HG02973 (cell line): ENCODE data around the gene ZSCAN16.

Source experiments
- ATAC-seq: cut with Tn5 transposase; IDR thresholded peaks from one replicate; pipeline ENCODE4 v1.9.1; 2021; ENCODE audit warnings: moderate library complexity; ENCODE audit not compliant: unreplicated experiment

ZSCAN16 gene

DNA sequence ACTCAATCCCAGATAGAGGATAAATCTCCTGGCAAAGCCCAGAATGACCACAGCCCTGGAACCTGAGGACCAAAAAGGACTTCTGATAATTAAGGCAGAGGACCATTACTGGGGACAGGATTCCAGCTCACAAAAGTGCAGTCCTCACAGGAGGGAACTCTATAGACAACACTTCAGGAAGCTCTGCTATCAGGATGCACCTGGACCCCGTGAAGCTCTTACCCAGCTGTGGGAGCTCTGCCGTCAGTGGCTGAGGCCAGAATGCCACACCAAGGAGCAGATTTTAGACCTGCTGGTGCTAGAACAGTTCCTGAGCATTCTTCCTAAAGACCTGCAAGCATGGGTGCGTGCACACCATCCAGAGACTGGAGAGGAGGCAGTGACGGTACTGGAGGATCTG is 992 bp downstream of the ZSCAN16 start:
- no peak for ATAC-seq

DNA sequence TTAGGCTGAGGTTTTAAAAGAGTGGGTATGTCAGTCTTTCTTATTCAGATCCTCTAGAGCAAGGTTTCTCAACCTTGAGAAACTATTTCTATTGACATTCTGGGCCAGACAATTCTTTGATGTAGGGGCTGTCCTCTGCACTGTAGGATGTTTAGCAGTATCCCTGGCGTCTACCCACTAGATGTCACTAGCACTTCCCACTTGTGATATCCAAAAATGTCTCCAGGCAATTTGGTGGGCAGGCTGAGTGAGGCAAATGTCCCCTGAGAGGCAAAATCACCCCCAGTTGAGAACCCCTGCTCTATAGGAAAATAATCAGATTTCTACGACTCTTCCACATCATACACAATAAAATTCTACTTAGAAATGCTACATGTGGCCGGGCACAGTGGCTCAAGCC is 9.6 kb downstream of the ZSCAN16 start:
- no peak for ATAC-seq

DNA sequence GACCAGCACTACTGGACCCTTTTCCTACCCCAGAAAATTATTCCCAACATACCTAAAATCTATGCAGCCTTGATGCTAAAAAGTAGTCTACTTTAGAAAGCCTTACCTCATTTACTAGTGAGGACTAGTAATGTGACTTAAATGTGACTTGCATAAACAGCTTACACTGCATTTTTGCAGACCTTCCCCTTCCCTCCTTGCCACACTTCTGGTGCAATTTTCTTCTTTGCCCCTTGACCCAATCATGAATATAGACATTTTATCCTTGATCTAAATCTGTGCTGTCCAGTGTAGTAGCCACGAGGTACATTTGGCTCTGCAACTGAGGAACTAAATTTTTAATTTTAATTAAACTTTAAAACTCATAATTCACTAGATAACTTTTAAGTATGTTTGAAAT is 10.3 kb downstream of the ZSCAN16 start:
- ATAC-seq, result no peak

DNA sequence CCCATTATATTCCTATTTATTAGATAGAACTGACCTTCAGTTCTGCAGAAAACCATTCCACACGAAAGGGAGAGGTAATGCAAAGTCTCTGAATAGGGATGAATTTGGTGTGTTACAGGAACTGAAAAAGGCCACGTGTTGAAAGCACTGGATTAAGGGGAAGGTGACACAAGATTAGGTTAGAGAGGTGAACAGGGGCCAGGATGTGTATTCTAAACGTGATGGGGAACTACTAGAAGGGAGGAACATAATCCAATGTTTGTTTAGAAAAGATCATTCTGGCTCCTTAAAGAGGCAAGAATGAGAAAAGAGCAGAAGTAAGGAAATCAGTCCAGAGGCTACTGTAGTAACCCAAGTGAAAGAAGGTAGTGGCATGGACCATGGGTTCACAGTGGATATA is 11.0 kb downstream of the ZSCAN16 start:
- ATAC-seq, result no peak

DNA sequence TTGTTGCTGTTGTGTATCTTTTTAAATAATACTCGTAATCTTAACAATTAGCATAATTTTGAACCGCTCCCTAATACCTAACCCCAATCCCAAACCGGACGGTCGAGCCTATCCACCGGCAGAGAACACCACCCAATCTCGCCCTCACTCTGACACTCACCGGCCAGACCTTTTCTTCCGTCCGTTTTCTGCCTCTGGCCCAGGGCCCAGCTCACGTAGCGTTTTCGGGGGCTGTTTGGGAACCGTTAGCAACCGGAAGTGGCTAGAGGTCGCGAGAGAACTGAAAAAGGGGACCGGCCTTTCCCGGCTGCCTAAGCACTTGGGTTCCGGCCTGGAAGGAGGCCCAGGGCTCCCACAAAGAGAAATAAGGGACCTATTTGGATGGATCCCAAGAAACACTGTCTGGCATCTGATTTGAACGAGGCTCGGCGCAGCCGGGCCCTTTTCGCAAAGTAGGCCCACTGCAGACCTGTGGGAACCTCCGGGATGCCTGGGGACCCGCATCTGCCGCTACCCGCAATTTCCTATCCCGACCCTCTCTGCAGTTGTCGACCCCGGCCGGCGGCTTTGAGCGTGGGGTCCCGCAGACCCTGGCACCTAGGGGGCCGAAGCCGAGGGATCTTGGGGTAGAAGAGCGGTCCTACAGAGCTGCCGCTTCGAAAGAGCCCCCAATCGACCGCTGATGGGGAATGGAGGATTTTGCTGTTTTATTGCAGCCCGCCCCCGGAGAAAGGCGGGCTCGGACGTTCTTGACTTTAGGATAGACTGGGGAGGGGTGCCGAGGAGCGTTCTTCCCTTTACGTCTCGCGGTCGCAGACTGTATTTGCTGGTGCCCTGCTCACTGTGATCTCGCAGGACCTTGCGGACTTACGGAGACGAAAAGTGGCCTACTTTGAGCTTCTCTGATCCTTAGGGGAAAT is 12.4 kb downstream of the ZSCAN16 start:
- ATAC-seq, result peak; percentile 50

DNA sequence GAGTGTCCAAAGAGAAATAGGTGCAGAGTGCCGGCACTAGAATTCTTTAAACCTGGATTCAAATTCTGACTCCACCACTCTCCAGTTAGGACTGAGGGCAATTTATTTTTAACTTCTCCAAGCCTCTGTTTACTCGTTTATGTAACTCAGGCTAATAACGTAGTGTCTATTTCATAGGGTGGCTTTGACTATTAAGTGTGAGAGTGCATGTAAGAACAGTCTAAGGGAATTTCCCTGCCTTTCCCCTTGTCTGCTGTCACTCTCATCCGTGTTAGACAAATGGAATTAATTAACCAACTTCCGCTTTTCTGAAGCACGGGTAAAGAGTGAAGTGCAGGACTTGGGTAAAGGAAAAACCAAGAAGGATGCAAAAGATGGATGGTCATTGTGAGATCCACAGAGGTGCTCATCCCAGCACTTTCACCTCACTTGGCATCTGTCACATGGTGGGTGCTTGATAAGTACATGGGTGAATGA is 13.1 kb downstream of the ZSCAN16 start:
- peak; percentile 43 for ATAC-seq

DNA sequence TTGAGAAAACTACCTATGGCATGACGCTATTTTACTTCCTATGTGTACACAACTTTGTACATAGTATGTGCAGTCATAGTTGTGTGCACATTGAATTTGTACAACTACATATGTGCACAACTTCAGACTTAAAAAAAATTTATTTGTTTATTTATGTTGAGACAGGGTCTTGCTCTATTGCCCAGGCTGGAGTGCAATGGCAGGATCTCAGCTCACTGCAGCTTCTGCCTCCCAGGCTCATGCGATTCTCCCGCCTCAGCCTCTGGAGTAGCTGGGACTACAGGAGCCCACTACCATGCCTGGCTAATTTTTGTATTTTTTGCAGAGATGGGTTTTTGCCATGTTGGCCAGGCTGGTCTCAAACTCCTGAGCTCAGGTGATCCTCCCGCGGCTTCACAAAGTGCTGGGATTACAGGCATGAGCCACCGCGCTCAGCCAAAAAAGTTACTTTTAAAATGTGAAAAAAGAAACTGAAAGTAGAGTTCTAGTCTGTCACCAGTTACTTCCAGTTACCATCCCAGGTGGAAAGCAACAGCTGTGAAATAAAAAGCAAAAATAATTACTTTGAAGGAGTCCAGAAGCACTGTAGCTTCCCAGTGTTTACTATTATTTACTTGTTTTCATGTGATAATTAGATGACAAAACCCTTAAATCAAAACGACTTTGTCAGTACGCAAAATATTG is 15.6 kb downstream of the ZSCAN16 start:
- no peak for ATAC-seq

DNA sequence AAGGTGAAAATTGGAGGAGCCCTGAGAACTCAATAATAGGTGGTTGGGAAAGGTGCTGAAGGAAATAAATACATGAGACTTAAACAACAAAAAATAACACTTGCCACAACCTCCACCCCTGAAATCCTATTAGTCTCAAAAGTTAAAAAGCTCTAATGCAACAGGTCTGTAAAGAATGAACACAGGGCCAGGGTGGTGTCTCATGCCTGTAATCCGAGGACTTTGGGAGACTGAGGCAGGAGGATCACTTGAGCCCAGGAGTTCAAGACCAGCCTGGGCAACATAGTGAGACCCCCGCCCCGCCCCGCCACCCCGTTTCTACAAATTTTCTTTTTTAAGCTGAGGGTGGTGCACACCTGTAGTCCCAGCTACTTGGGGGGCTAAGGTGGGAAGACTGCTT is 16.2 kb downstream of the ZSCAN16 start:
- no peak for ATAC-seq

DNA sequence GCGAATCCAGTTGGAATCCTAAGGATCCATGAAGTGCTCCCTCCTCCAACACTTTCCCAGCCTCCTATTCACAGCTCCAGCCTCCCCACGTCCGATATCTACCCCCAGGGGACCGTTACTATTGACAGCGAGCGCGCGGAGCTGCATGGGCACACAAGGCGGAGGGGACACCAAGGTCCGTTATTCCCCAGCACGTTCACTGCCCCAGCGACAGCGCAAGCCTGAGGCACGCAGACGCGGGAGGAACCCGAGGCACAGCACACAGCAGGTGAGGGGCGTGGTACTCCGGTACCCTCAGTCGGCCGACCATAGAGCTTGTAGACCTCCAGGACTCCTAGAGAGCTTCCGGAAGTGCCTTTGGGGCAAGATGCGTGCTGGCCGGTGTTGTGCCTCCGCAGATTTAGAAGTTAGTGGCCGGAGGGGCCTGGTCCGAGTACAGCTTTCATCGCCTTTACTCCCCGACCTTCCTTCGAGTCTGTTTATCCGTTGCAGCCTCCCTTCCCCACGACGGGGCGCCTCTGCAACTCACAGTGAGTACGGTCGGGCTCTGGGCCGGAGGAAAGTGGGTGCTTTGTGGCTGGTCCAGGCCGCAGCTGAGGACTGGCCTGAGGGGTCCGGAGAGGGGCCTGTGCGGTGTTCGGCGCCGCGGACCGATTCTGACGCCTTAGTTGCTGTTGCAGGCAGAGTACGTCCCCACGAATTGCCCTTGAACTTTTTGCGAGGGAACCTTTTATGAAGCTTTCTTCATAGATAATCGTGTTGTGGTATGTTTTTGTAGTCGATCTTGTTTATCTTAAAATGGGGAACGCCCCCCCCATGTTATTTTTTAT is 17.3 kb downstream of the ZSCAN16 start, which contains the start of gene ZKSCAN8:
Gene ZKSCAN8, plus strand, starts transcription at position 384 of the 830 bp plus-strand sequence. CDS start 6,525 bp downstream, outside the sequence.
- peak; percentile 72 for ATAC-seq

DNA sequence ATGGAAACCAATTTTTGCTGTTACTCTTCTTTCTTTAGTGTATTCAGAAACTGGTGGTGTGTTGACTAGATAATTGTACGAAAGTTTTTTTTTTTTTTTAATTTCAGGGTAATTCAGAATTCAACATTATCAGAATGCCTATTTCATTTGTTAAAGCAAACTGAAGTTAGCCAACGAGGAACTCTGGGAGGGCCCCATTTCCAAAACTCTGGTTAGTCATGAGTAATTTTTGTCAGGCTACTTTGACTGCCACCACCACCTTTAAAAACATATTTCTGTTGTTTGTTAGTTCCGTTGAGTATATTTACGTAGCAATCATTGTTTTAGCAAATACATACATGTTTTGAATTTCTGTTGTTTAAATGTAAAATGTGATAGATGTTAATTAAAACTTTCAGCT is 18.0 kb downstream of the ZSCAN16 start:
- ATAC-seq, result no peak

DNA sequence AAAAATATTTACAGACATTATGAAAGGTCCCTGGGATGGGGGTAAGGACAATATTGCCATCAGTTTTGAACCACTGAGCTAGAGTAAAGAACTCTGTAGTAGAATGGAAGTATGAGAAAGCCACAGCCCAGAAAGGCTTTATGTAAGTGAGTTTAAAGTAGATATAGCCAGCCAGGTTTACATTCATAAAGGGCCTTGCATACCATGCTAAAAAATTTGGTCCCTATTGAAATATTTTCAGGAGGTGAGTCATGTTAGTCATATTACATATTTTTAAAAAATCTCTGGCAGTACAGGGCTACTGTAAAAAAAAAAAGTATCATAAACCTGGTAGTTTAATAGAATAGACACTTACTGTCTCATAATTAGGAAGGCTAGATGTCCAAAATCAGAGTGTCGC is 20.8 kb downstream of the ZSCAN16 start:
- ATAC-seq, result no peak

DNA sequence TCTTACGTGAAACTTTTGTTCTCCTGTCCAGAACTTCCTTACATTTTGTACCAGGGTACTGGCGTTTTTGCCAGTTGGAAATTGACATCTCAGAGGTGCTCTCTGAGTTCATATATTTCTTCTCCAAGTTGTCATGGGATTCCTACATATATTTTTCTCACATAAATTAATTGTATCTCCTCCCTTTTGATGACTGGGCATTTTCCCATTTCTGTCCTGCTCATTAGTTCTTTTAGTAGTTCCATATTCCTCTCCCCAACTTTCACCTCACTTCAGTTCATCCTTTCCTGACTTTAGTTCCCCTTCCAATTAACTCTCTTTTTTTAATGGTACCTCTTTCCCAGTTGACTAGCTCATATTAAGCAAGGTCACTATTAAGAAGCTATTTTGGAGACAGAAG is 28.1 kb downstream of the ZSCAN16 start:
- ATAC-seq, result no peak

DNA sequence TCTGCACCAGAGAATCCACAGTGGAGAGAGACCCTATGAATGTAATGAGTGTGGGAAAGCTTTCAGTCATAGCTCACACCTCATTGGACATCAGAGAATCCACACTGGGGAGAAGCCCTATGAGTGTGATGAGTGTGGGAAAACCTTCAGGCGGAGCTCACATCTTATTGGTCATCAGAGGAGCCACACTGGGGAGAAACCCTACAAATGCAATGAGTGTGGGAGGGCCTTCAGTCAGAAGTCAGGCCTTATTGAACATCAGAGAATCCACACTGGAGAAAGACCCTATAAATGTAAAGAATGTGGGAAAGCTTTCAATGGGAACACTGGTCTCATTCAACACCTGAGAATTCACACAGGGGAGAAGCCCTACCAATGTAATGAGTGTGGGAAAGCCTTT is 29.1 kb downstream of the ZSCAN16 start:
- ATAC-seq, result no peak

DNA sequence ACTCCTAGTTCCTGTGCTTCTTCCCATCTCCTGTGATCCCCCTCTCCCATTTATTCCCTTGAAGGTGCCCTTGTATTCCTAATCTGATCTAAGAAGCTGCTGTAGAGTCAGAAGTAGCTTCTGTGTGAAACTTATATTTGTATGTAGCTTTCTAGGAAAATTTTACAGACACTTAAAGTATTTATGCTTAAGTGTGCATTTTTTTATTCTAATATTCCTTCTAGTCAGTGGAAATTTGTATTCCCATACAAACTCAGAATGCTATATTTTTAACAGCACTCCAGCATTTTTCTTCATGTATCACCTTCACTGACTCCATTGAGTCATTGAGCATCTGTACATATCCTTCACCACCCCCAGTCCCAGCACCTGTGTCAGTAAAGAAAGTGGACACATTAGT is 29.9 kb downstream of the ZSCAN16 start:
- ATAC-seq, result no peak

DNA sequence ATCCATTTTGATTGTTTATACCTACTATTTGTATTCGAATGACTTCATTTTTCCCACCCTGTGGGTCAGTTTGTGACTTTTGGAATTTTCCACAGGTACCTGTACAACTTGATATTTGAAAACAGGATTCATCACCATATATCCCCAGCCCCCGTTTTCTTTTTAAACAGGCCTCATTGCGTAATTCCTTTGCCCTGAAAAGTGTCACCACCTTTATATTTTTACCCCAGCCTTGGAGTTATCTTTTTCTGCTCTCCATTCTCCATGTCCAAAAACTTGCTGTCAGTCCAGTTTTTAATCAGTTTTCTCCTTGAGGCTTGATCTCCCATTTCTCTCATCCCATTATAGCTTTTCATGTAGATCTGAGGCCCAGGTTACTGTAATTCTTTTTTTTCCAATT is 33.9 kb downstream of the ZSCAN16 start:
- no peak for ATAC-seq

DNA sequence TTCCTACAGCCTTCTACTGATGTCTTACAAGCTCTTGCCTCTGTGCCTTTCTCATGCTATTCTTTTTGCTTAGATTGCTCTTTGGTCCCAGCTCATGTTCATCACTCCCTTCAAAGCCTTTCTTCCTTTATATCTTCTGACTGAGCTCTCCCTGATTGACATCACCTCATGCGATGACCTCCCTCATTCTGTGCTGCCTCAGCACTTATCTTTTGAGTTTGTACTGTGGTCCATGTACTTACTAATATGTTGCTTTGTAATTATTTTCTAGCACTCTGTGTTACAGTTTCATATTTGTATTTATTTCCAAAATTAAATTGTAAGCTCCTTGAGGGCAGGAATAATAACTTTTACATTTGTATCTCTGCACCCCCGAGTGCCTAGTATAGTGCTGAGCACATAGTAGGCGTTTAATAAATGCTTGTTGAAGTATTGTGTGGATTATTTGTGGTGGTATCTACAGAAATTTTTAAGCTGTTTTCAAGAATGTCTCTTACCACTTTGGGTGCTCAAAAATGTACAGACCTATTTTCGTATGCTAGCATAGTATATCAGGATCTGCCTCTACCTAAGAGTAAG is 34.7 kb downstream of the ZSCAN16 start:
- ATAC-seq, result no peak

DNA sequence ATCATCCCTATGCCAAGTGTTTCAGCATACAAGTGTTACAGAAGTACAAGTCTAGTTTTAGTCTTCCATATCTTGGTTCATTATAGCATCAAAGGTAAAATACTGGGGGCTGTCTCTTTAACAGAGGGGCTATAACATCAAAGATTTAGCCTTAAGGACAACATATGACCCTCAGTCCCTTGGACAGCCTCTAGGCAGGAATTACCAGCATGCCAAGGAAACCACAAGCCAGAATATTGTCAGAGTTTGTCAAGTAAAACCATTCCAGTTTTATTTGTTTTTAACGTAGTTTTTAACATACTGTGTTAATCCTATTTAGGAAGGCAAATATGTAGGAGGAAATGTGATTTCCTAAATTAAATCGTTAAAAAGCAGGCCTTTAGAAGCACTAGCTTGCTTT is 35.8 kb downstream of the ZSCAN16 start:
- no peak for ATAC-seq

DNA sequence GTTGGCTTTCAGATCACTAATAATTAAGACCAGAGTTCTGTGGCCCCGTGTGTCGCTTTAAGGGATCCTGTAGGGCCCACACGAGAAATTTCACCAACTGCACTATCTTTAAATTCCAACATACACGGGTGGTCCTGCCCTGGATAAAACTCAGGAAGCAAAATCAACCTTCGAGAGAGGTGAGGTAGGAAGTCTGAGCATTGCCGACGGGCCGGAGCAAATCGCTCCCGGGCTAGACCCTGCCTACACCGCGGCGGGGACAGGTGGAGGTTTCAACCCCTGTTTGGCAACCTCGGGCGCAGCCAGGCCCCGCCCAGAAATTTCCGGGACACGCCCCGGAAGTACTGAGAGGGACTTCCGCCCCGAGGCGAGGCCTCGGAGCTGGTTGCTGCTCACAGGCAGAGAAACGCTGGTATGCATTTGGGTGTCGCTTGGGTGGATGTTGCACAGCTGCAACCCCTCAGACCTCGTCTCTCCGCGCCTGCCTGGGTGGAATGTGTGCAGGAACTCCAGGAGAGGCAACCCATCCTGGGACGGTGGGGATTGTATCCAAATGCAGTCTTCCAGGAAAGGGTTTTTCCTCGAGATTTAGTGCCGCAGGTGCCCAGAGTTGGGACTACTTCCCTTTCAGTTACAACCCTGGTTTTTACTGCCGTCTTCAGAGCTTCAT is 37.1 kb downstream of the ZSCAN16 start:
- peak; percentile 98 for ATAC-seq

DNA sequence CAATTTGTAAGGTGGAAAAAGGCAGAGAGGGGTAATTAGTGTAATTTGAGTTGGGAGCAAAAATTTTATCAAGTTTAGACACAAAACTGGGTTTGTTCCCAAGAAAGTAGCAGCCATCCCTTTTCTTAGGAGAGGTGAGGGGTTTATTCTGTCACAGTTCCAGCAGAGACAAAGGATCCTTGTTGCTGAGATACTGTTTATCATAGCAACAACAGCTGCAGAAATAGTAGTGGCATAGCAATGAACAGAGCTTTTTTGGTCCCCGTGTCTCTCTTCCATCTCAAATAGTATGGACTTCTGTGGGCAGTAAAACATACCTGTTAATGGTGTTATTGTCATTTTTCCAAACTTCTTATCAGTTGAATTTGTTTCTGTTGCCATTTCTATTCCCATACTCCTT is 41.2 kb downstream of the ZSCAN16 start:
- no peak for ATAC-seq

DNA sequence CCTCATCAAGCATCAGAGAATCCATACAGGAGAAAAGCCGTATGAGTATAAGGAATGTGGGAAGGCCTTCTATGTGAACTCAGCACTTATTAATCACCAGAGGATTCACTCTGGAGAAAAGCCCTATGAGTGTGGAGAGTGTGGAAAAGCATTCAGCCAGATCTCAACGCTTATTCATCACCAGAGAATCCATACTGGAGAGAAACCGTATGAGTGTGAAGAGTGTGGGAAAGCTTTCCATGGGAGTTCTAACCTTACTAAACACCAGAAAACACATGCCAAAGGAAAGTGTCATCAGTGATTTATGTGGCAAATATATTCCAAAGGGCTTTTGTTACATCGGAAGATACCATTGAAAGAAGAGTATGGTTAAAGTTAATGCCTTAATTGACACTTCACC is 42.7 kb downstream of the ZSCAN16 start:
- no peak for ATAC-seq
